H1 (cell line): ENCODE data around the gene MAPKAP1. TPM values are rescaled to one million over a fixed set of nuclear protein-coding genes. Genes with fewer than 3 reads are reported as not detected.

Experiments
- FOSL1 ChIP-seq: IDR thresholded peaks from 2 replicates; pipeline ENCODE4 v1.6.1; 2011; ENCODE audit warnings: mild to moderate bottlenecking, low read depth, low read length, moderate library complexity; ENCODE audit not compliant: insufficient read depth
- SIX5 ChIP-seq: IDR thresholded peaks from 2 replicates; pipeline ENCODE4 v1.6.1; 2011; ENCODE audit warnings: mild to moderate bottlenecking, low read depth, low read length
- polyA plus RNA-seq, 7 experiments: library from polyadenylated mRNA; depleted of rRNA in 3 of 7; stranded (reverse) in 5 of 7; unstranded in 2 of 7; fragments of >200 nt in 5 of 7; fragments of 200-250 nt in 2 of 7; gene quantifications; 1 replicate in 5 of 7; 2 replicates in 1 of 7; 4 replicates in 1 of 7; pipeline versions ENCODE4 v1.2.1 to v1.2.3, GENCODE V29; 2011 to 2013; ENCODE audit warnings: missing spikeins in 2 of 7, mixed read lengths in 2 of 7
- total RNA-seq: library from RNA; stranded (reverse); fragmentation: NEBNext Ultra II Directional; extraction: Animal tissue kit (Norgen Biotek cat#: 25700); gene quantifications from 2 replicates; pipeline ENCODE4 v1.2.1, GENCODE V29; 2021

MAPKAP1 gene
- total and polyA plus RNA-seq, 2 of the 8 experiments (the other 6 are each of a cell fraction or from before 2014, with no cell fraction given), result 79.2 to 140 TPM

DNA sequence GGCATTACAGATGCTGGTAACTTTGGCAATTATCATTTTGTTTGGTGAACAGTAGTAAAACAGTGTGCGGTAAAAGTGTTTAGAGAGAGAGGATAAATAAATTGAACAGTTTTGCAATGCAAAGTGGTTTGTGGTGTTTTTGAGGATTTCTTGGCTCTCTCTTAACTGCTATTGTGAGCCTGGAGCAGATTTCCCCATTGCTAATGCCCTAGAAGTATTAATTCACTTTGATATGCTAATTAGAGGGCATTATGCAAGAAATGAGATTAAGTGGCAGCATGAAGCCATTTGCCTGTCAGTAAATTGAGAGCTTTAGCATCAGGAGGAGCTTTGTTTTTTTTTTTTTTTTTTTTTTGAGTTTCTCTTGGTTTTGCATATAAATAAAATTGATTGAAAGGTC is 48.3 kb upstream of the MAPKAP1 start (continued):
- TF ChIP-seq FOSL1, result no peak
- TF ChIP-seq SIX5, result no peak
- TF ChIP-seq, all 59 proteins: peak for 3
